ENCODE measurements around the gene MIDN.
"Not testable (repeated sequence)": the region's sequence is repeated elsewhere in the genome, so short reads cannot be mapped to it uniquely, and the experiment has no call there.

MIDN gene

DNA sequence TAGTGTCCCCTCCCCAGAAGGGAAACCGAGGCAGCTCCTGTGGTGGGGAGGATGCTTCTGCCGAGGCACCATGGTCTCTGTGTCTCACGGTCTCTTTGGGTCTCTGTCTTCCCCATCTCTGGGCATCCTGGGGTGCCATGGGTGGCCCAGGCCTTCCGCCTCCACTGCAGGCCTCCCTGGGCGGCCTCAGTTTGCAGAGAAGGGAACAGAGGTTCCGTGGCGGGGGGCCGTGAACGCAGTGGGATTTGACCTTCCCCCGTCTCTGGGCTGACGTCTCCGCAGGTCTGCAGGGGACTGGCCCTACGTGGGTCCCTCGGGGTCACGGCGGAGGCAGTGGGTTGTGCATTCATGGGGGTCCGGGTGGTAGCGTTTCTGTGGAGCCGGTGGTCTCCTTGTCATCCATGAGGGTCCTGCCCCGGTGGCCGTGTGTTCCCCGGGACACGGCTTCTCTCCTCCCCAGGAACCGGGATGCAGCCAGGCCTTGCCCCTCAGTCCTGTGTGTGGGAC, 41.9 kb downstream of the MIDN start:
- H3K27ac ChIP-seq = no peak overlapping the region
- no peak for DNase-seq (ENCODE audit: low read depth, low spot score)

DNA sequence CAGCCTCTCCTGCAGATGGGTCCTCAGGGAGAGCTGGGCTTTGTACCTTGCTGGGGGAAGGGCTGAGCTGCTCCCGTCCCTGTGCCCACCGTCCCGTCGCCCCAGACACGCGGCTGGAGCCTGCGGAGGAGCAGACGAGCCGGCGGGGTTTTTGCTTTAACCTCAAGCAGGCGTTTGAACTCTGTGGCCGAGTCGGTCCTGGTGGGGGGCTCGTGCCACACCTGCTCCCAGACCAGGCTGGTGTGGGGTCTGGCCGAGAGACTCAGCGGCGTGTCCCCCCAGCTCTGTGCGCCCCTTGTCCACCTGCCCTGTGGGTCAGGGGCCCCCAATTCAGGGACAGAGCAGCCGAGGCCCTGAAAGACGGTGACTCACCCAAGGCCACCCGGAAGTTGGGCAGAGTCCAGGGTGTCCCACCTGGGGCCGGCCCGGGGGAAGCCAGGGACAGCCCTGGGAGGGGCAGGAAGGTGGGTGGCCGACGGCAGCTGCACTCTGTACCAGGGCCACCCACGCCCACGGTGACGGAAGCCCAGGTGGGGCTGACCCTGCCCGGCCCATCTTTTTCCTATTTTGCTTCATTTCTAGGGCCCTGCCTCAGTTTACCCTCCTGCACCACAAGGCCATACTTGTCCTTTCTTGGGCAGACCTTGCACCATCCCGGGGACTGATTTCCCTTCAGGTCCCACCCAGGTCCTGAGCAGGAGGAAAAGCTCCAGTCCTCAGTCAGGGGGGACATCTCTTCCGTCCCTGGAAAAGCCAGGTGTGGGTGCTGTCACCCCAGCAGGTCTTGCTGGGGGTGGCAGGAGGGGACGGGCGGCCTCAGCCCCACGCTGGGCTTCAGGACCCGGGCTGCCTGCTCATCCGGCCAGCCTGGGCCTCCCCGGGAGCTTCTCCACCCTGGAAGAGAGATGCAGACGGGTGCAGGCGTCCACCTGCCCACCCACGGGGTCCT, 42.6 kb downstream of the MIDN start:
- H3K27ac ChIP-seq = no peak overlapping the region
- no peak for DNase-seq (ENCODE audit: low read depth, low spot score)

DNA sequence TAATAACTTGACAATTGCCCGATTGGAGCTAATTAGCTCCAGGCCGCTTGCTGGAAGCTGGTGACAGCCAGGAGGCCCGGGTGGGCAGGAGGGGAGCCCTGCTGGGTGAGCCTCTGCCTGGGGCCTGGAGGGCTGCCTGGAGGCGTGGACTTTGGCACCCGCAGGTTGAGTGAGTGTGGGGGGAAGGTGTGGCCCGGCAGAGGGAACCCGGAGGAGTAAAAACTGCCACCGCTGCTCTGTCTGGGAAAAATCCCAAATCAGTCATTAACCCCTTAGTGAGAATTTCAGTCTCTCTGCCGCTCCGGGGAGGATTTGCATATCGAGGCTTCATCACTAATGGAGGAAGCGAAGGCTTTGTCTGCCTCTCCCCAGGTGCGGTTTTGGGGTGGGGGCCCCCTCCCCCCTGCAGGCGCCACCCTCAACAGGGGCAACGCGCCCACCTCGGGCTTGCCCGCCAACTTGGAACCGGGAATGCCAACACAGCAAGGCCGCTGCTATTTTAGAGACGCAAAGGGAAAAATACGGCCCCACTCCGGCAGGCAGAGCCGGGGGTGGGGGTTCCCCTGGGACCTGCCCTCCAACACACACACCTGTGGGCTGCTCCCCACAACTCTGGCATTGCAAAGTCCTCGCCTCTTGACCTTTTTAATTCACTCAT, 43.5 kb downstream of the MIDN start:
- DNase-seq (ENCODE audit: low read depth, low spot score) = no peak
- H3K27ac ChIP-seq = no peak overlapping the region

GRCh38 chr19:1292419-1293151, 44.2 kb downstream of the MIDN start:
- no peak overlapping the region for H3K27ac ChIP-seq
- DNase-seq (ENCODE audit: low read depth, low spot score) = no peak

- no peak overlapping the region for H3K27ac ChIP-seq
- no peak for DNase-seq (ENCODE audit: low read depth, low spot score)
Measured at GRCh38 chr19:1293782-1294604, 45.6 kb downstream of the MIDN start.

- no peak overlapping the region for H3K27ac ChIP-seq
- DNase-seq (ENCODE audit: low read depth, low spot score) = no peak
Measured at GRCh38 chr19:1294688-1295087, 46.3 kb downstream of the MIDN start.

DNA sequence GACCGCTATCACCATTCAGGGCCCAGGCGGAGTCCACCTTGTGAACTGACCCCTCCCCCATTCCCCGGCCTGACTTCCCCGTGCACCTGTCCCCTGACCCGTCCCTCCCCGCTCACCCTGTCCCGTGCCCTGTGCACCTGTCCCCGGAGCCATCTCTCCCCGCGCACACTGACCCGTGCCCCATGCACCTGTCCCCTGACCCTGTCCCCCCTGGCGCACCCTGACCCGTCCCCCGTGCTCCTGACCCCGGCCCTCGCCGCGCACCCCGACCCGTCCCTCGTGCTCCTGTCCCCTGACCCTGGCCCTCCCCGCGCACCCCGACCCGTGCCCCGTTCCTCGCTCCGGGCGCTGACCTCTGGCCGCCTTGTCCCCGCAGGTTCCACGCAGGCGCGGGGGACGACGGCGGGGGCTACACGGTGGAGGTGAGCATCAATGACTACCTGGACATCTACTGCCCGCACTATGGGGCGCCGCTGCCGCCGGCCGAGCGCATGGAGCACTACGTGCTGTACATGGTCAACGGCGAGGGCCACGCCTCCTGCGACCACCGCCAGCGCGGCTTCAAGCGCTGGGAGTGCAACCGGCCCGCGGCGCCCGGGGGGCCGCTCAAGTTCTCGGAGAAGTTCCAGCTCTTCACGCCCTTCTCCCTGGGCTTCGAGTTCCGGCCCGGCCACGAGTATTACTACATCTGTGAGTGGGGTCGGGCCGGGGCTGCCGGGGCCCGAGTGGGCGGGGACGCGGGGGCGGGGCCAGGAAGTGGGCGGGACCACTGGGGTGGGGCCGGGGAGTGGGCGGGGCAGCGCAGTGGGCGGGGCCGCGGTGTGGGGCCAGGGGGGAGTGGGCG, 47.0 kb downstream of the MIDN start:
- H3K27ac ChIP-seq = no peak overlapping the region
- DNase-seq (ENCODE audit: low read depth, low spot score) = no peak

DNA sequence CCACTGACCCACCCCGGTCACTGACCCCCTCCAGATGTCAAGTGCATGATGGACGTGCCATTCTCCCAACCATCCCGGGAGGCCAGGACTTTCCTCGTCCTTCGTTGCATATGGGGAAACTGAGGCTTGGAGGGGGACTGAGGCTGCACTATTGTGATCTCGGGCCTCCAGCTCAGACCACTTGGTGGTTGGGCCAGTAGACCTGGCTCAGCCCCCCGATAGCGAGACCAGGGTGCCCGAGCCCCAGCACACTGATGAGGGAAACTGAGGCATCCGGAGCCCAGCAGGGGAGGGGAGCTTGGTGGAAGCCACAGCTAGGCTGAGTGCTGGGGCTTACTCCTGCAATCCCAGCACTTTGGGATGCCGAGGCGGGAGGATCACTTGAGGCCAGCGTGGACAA, 47.7 kb downstream of the MIDN start:
- no peak for DNase-seq (ENCODE audit: low read depth, low spot score)
- no peak overlapping the region for H3K27ac ChIP-seq

- DNase-seq (ENCODE audit: low read depth, low spot score) = no peak
- H3K27ac ChIP-seq = no peak overlapping the region
Measured at GRCh38 chr19:1296575-1297271, 48.3 kb downstream of the MIDN start.

DNA sequence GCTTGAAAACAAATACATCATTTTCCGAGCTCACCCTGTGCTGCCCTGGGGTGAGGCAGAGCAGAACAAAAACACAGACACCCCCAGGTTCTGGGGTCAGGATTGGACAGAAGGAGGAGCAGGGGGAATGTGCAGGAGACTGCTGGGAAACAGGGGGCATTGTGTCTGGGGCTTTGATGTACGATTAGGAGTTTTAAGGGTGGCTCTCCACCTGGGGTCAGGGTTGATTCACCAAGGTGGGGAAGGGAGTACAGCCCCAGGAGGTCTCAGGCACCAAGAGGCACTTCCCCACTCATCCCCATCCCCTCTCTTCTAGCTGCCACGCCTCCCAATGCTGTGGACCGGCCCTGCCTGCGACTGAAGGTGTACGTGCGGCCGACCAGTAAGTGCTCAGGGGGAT, 49.9 kb downstream of the MIDN start:
- no peak for DNase-seq (ENCODE audit: low read depth, low spot score)
- no peak overlapping the region for H3K27ac ChIP-seq

DNA sequence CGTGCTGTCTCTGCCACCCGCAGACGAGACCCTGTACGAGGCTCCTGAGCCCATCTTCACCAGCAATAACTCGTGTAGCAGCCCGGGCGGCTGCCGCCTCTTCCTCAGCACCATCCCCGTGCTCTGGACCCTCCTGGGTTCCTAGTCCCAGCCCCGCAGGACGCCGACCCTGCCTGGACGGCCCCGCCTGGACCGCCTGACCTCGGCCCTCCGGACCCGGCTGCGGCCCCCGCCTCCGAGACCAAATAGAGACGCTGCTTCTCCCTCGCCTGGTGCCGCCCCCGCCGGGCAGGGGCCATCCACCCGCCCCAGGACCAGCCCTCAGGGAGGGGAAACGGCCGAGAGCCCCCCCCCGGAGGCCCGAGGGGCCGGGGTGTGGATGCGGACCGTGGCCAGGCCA, 51.4 kb downstream of the MIDN start:
- no peak for DNase-seq (ENCODE audit: low read depth, low spot score)
- no peak overlapping the region for H3K27ac ChIP-seq

GRCh38 chr19:1300744-1301490, 52.5 kb downstream of the MIDN start:
- DNase-seq (ENCODE audit: low read depth, low spot score) = no peak
- no peak overlapping the region for H3K27ac ChIP-seq

DNA sequence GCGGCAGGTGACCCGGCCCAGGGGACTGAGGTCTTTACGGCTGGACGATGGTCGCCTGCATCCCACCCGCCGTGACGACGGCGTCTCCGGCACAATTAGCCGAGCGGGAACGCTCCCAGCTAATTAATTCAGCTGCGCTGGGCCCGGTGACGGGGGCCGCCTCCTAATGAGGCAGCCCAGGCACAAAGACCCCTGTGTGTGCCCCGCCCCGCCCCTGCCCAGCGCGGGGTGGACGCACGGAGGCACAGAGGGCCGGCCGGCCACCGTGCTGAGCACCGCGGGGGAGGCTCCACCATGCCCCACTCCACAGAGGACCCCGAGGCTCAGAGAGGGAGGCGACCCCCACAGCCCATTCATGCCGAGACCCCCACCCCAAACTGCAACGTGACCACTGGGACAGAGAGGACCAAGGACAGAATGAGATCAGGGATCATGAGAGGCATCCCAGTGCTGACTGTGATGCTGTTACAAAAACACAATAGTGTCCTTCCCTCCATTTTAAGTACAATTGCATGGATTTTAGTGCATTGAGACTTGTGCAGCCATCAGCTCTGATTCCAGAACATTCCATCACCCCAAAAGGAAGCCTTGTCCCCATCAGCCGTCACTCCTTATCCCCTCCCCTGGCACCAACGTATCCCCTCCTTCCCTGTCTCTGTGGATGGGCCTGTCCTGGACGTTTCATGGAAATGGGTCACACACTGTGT, 54.3 kb downstream of the MIDN start:
- no peak for DNase-seq (ENCODE audit: low read depth, low spot score)
- H3K27ac ChIP-seq = no peak overlapping the region

GRCh38 chr19:1304197-1304924, 56.0 kb downstream of the MIDN start:
- DNase-seq (ENCODE audit: low read depth, low spot score) = no peak
- H3K27ac ChIP-seq = no peak overlapping the region

- not testable (repeated sequence) for DNase-seq (ENCODE audit: low read depth, low spot score); H3K27ac ChIP-seq
Measured at GRCh38 chr19:1305354-1305753, 57.0 kb downstream of the MIDN start.

DNA sequence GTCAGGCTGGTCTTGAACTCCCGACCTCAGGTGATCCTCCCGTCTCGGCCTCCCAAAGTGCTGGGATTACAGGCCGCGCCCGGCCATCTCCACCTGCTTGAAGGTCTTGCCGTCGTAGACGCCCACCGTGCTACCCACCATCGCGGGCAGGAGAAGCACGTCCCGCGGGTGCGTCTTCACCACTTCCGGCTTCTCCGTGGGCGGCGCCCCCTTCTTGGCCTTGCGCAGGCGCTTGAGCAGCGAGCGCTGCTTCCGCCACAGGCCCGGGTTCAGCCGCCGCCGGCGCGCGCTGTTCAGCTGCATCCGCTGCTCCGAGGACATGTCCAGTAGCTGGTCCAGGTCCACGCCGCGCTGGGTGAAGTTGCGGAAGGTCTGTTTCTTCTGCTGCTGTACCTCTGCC, 58.9 kb downstream of the MIDN start:
- no peak for DNase-seq (ENCODE audit: low read depth, low spot score)
- no peak overlapping the region for H3K27ac ChIP-seq
